ENCODE data around the gene MGMT. TPM values are rescaled to one million over a fixed set of nuclear protein-coding genes. Genes with fewer than 3 reads are reported as not detected.

MGMT gene
- total RNA-seq, 2 experiments from 2014 or later = 9.0 to 9.6 TPM

GRCh38 chr10:129533281-129533680 lies 66.2 kb downstream of the MGMT start:
- peaks cover 12% of the 10 kb centered on the region for H3K4me1 ChIP-seq (ENCODE audit: insufficient read depth, low read length)
- peaks cover 3 to 14% of the 10 kb centered on the region in 2 experiments for H3K9me3 ChIP-seq (ENCODE audit: control insufficient read depth in 1 of 2, insufficient read depth in 1 of 2, low read length in 2 of 2)
- H3K4me3 Mint-ChIP-seq = no peak overlapping the region
- ATAC-seq (ENCODE audit: poor library complexity) (no peak), DNase-seq (no peak)
- intact Hi-C loops (cut with DNase I, micrococcal nuclease) = no loop called here
- TF ChIP-seq CTCF (IDR thresholded peaks at IDR 0.05) = no peak
- H3K27me3 ChIP-seq (ENCODE audit: control insufficient read depth in 1 of 2, insufficient read depth in 2 of 2, low read length in 2 of 2) = no peaks in the 10 kb centered on the region
- H3K4me3 ChIP-seq (ENCODE audit: low read length) = no peak overlapping the region
- POLR2A ChIA-PET = no interaction called here
- no peak overlapping the region for H3K27ac ChIP-seq (ENCODE audit: low read depth in 1 of 2, low read length in 2 of 2)
- no peaks in the 10 kb centered on the region for H3K9me3 Mint-ChIP-seq
- peaks cover 16% of the 10 kb centered on the region for H3K4me1 Mint-ChIP-seq (ENCODE audit: low read depth)
- no peak overlapping the region for H3K27ac Mint-ChIP-seq
- H3K27me3 Mint-ChIP-seq = no peaks in the 10 kb centered on the region
- H3K36me3 Mint-ChIP-seq (ENCODE audit: low read depth) = peaks cover 61% of the 10 kb centered on the region
- CTCF ChIA-PET = no interaction called here
- H3K36me3 ChIP-seq (ENCODE audit: insufficient read depth, low read length) = peaks cover 6% of the 10 kb centered on the region

GRCh38 chr10:129534826-129535225 lies 67.8 kb downstream of the MGMT start:
- H3K27ac ChIP-seq (ENCODE audit: low read depth in 1 of 2, low read length in 2 of 2) = no peak overlapping the region
- CTCF ChIA-PET = no interaction called here
- H3K27me3 ChIP-seq (ENCODE audit: control insufficient read depth in 1 of 2, insufficient read depth in 2 of 2, low read length in 2 of 2) = no peaks in the 10 kb centered on the region
- H3K36me3 ChIP-seq (ENCODE audit: insufficient read depth, low read length) = peaks cover 6% of the 10 kb centered on the region
- no peak for TF ChIP-seq CTCF (IDR thresholded peaks at IDR 0.05)
- H3K27me3 Mint-ChIP-seq = no peaks in the 10 kb centered on the region
- no peak overlapping the region for H3K4me3 ChIP-seq (ENCODE audit: low read length)
- no peaks in the 10 kb centered on the region for H3K9me3 Mint-ChIP-seq
- H3K27ac Mint-ChIP-seq = no peak overlapping the region
- peaks cover 64% of the 10 kb centered on the region for H3K36me3 Mint-ChIP-seq (ENCODE audit: low read depth)
- H3K9me3 ChIP-seq (ENCODE audit: control insufficient read depth in 1 of 2, insufficient read depth in 1 of 2, low read length in 2 of 2) = peaks cover 0 to 12% of the 10 kb centered on the region in 2 experiments
- POLR2A ChIA-PET = no interaction called here
- ATAC-seq (ENCODE audit: poor library complexity) = no peak
- peaks cover 12% of the 10 kb centered on the region for H3K4me1 ChIP-seq (ENCODE audit: insufficient read depth, low read length)
- no peak overlapping the region for H3K4me3 Mint-ChIP-seq
- DNase-seq = no peak
- peaks cover 16% of the 10 kb centered on the region for H3K4me1 Mint-ChIP-seq (ENCODE audit: low read depth)
- intact Hi-C loops (cut with DNase I, micrococcal nuclease) = no loop called here

- POLR2A ChIA-PET = no interaction called here
- Mint-ChIP-seq H3K4me1 (ENCODE audit: low read depth) (peaks cover 14% of the 10 kb centered on the region), H3K27me3 (no peaks in the 10 kb centered on the region), H3K9me3 (no peaks in the 10 kb centered on the region), H3K36me3 (ENCODE audit: low read depth) (peaks cover 78% of the 10 kb centered on the region), H3K4me3 (no peak overlapping the region), H3K27ac (no peak overlapping the region)
- ATAC-seq (ENCODE audit: poor library complexity) (no peak), DNase-seq (no peak)
- CTCF ChIA-PET = no interaction called here
- intact Hi-C loops (cut with DNase I, micrococcal nuclease) = no loop called here
- Histone ChIP-seq H3K27me3 (ENCODE audit: control insufficient read depth in 1 of 2, insufficient read depth in 2 of 2, low read length in 2 of 2) (no peaks in the 10 kb centered on the region), H3K4me1 (ENCODE audit: insufficient read depth, low read length) (peaks cover 12% of the 10 kb centered on the region), H3K36me3 (ENCODE audit: insufficient read depth, low read length) (peaks cover 6% of the 10 kb centered on the region), H3K9me3 (ENCODE audit: control insufficient read depth in 1 of 2, insufficient read depth in 1 of 2, low read length in 2 of 2) (peaks cover 0 to 12% of the 10 kb centered on the region in 2 experiments), H3K4me3 (ENCODE audit: low read length) (no peak overlapping the region), H3K27ac (ENCODE audit: low read depth in 1 of 2, low read length in 2 of 2) (no peak overlapping the region)
- no peak for TF ChIP-seq CTCF (IDR thresholded peaks at IDR 0.05)
Observed at GRCh38 chr10:129536336-129536735, 69.3 kb downstream of the MGMT start.
